GM12892 (cell line): Measurements from ENCODE around the gene GPS1.

Experiments
- DNase-seq: peaks from one replicate; pipeline ENCODE4 v3.0.0; 2011; ENCODE audit not compliant: insufficient read length
- FAIRE-seq: peaks from 2 replicates; lab custom pipeline; 2011; peaks lifted over from hg19 to GRCh38; lab: Jason Lieb, UNC
- POLR2A ChIP-seq: IDR thresholded peaks from 2 replicates; pipeline ENCODE4 v1.6.1; 2011; ENCODE audit warnings: low read depth, low read length, control low read depth
- POLR2AphosphoS5 ChIP-seq: IDR thresholded peaks from 2 replicates; pipeline ENCODE4 v1.6.1; 2011; ENCODE audit warnings: low read depth, low read length, control low read depth
- TAF1 ChIP-seq: IDR thresholded peaks from 2 replicates; pipeline ENCODE4 v1.6.1; 2011; ENCODE audit warnings: low read depth, mild to moderate bottlenecking, control low read depth, low read length, borderline replicate concordance

The GPS1 gene

DNA sequence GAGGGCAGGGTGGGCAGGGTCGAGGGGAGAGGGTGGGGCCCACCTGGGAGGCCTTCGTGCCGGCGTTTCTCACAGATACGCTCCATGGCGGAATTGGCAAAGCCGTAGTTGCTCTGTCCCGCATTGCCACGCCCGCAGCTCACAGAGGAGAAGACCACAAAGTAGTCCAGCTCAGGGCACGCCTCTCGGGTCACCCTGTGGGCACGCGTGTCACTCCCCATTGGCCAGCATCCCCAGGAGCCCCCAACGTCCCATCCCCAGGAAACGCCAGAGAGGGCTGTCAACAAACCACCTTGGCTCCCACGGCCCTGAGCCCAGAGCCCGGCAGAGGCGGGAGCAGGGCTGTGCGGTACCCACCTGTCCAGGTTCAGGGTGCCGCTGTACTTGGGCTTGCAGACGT, 30.3 kb downstream of the GPS1 start:
- TF ChIP-seq TAF1, result no peak
- no peak for TF ChIP-seq POLR2AphosphoS5
- TF ChIP-seq POLR2A, result no peak
- FAIRE-seq, result no peak
- DNase-seq, result no peak

DNA sequence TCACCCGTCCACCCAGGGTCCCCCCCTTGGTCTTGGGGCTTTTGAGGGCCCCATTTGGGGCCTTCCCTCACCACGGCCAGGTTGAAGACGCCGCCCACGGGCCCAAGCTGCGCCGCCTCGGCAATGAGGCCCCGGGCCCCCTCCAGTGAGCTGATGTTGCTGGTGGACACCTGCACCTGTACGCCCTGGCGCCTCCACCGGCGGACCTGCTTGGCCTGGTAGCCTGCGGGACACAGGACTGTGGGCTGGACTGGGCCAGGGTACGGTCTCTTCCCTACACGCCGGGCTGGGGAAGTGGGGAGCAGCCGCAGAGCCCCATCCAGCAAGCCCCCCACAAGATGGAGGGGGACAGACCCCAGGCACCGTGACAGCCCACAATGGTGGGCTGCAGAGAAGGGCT, 30.8 kb downstream of the GPS1 start:
- DNase-seq (no peak), FAIRE-seq (no peak)
- TF ChIP-seq POLR2AphosphoS5, result no peak
- TF ChIP-seq POLR2A, result no peak
- TF ChIP-seq TAF1, result no peak

DNA sequence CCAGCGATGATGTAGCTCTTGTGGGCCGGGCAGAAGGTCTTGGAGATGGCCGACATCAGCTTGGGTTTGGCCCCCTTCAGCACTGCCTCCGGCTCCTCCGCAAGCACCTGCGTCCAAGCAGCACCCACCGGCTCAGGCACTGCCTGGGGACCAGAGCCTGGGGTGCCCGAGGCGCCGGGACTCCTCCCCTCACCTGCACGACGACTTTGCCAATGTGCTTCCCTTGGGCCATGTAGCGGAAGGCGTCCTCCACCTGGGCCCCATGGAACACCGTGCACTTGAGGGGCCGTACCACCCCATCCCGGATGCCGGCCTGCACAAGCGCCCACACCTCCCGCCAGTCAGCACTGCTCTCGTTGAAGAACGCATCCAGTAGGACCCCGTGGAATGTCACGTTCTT, 31.3 kb downstream of the GPS1 start:
- TF ChIP-seq POLR2AphosphoS5, result no peak
- TF ChIP-seq POLR2A, result no peak; the same call in 1 of the 2 replicates
- TF ChIP-seq TAF1, result no peak
- no peak for FAIRE-seq
- DNase-seq, result no peak

DNA sequence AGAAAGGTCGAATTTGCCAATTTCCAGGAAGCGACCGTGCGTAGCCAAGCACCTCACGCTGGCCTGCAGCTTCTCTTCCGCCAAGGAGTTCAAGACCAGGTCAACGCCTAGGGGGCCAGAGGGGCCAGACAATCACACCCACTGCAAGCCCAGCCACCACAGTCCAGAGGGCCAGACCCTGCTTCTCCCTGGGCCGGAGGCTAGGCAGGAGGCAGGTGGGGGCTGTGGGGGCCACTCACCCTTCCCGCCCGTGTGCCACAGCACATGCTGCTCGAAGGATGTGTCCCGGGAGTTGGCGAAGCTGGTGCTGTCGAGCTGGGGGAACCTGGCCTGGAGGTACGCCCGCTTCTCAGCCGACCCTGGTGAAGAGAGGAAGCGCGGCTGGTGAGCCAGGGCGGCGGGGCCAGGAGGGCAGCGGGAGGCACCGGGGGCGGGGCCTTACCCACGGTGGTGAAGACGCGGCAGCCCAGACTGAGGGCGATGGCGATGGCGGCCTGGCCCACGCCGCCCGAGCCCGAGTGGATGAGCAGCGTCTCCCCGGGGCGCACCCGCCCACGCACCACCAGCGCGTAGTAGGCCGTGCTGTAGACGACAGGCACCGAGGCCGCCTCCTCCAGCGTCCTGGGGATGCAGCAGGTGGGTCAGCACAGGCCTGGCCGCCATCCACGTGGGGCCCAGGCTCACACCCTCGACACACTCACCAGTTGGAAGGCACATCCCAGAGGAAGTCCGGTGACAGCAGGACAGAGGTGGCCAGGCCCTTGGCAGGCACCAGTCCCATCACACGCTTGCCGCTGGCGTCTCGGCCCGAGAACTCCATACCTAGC, 32.0 kb downstream of the GPS1 start:
- FAIRE-seq, result no peak
- TF ChIP-seq TAF1 (no peak), POLR2AphosphoS5 (no peak), POLR2A (no peak)
- DNase-seq, result no peak

GRCh38 chr17:82084373-82085030, 32.8 kb downstream of the GPS1 start:
- TF ChIP-seq POLR2A, result no peak
- no peak for TF ChIP-seq TAF1
- TF ChIP-seq POLR2AphosphoS5, result no peak
- DNase-seq (no peak), FAIRE-seq (no peak)

- FAIRE-seq, result no peak
Measured at GRCh38 chr17:82085031-82085861, 33.5 kb downstream of the GPS1 start.

DNA sequence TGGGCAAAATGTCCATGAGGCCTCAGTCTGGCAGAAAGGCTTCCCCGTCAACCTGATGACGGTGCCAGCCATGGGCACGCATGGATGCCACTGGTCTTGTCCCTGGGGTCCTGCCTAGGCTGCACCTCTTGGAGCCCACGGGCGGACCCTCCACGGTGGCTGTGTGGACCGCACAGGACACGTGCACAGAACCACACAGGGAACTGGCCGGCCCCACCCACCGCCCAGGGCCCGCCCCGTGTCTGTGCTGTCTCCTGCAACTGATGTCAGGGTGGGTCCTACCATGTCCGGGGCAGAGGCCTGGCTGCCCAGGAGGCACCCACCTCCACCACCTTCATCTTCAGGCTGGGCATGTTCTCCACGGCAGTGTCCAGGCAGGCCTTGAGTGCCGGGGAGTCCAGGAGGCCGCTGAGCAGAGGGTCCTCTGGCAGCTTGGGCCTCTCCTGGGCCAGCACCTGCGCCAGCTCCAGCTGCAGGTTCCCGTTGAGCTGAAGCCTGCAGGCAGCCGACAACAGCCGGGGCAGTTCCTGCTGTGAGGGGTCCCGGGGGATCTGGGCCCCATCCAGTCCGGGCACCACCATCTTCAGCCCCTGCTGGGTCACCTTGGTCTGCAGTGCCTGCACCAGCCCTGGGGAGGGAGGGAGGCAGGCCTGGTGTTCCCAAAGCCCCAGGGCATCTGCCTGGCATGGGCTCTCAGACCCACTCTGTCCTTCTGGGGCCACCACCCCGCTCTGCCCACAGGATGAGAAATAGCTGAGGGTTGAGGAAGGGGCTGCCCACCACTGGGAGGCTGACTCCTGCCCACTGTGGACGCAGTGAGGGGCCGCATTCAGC, 34.5 kb downstream of the GPS1 start:
- TF ChIP-seq POLR2AphosphoS5 (peak; percentile 16; the same call in 1 of the 2 replicates), POLR2A (peak; percentile 21; the same call in 1 of the 2 replicates), TAF1 (no peak)
- FAIRE-seq (no peak), DNase-seq (no peak)

More at GRCh38 chr17:82085031-82085861, 33.5 kb downstream of the GPS1 start:
- TF ChIP-seq POLR2A (no peak), TAF1 (no peak), POLR2AphosphoS5 (no peak)
- DNase-seq, result no peak

DNA sequence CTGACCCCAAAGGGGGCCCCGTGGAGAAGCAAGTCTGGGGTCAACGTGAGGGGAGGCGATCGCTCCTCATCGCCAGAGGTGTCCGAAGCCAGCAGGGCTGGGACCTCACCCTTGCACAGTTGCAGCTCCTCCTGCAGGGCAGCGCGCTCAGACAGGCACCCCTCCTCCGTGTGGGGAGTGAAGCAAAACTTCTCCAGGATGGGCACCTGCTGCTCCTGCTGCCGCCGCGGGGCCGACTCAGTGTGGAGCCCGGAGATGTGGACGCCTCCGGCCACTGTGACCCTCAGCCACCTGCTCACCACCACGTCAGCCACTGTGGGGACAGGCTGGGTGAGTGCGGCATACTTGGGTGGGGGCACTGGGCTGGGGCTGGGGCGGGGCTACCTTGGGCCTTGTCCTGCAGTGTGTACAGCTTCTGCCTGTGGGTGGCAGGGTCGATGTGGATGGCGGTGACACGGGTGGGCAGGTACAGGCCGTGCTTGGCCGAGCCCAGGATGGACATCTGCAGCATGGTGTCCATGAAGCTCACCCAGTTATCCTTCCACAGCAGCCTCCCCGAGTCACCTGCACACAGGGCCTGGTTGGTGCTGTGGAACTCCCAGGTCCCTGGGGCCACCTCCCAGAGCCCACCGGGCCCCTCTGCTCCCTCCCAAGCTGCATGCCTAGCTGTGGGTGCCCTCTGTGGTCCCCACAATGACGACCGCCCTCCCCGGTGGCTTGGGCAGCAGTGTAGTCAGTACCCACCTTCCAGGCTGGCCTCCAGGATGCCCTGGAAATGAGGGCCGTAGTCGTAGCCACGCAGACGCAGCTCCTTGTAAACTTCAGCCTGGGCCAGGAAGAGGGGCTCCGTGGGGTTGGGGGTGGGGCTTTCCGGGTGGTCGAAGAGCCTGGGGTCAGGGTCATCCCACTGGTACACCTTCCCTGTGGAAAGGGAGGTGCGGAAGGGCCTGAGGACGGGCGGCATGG, 35.5 kb downstream of the GPS1 start:
- no peak for TF ChIP-seq POLR2A
- TF ChIP-seq POLR2AphosphoS5, result no peak
- FAIRE-seq (no peak), DNase-seq (no peak)

- TF ChIP-seq TAF1 (no peak), POLR2A (no peak; the same call in 1 of the 2 replicates), POLR2AphosphoS5 (no peak)
- no peak for DNase-seq
- FAIRE-seq, result no peak
Measured at GRCh38 chr17:82087961-82088837, 36.5 kb downstream of the GPS1 start.
